Natural killer cell (primary cell): Measurements from ENCODE around the gene GOLGA8K. TPM values are rescaled to one million over a fixed set of nuclear protein-coding genes. Genes with fewer than 3 reads are reported as not detected.
"Not testable (repeated sequence)": the region's sequence is repeated elsewhere in the genome, so short reads cannot be mapped to it uniquely, and the experiment has no call there.

Experiments used
- ATAC-seq, 3 donors: fragments of 150-1000 bp in 2 of 3; fragments of 200-7000 bp in 1 of 3; cut with Tn5 transposase; 1 replicate in 1 of 3; 2 replicates in 2 of 3; pipeline ENCODE4 v1.10.0; 2021; ENCODE audit warnings: mild to moderate bottlenecking in 2 of 3, moderate library complexity in 2 of 3
- DNase-seq, 2 donors: peaks; one replicate each; pipeline versions ENCODE4 v3.0.0 to v3.0.0-alpha.2; 2013 to 2021; ENCODE audit warnings: mixed read lengths in 1 of 2
- H3K27ac ChIP-seq: one replicate; pipeline ENCODE4 v1.5.1; 2013; ENCODE audit warnings: mild to moderate bottlenecking, low read length
- H3K27me3 ChIP-seq: one replicate; pipeline ENCODE4 v1.6.1; 2013; ENCODE audit warnings: low read length; ENCODE audit not compliant: control insufficient read depth, insufficient read depth
- H3K36me3 ChIP-seq: one replicate; pipeline ENCODE4 v1.6.1; 2013; ENCODE audit warnings: low read length; ENCODE audit not compliant: control insufficient read depth, insufficient read depth
- H3K4me1 ChIP-seq: one replicate; pipeline ENCODE4 v1.6.1; 2013; ENCODE audit warnings: low read length; ENCODE audit not compliant: control insufficient read depth, insufficient read depth
- H3K4me3 ChIP-seq: one replicate; pipeline ENCODE4 v1.5.1; 2013; ENCODE audit warnings: low read length
- H3K9me3 ChIP-seq: one replicate; pipeline ENCODE4 v1.6.1; 2013; ENCODE audit warnings: low read length; ENCODE audit not compliant: control insufficient read depth, insufficient read depth
- H3K27ac Mint-ChIP-seq, 2 donors: one replicate each; pipeline ENCODE4 v1.8.0; 2022; ENCODE audit warnings: mild to moderate bottlenecking in 2 of 2, mixed read lengths in 2 of 2, moderate library complexity in 1 of 2
- H3K27me3 Mint-ChIP-seq, 2 donors: one replicate each; pipeline ENCODE4 v1.8.0; 2022; ENCODE audit warnings: low read depth in 2 of 2, mixed read lengths in 2 of 2
- H3K36me3 Mint-ChIP-seq: one replicate; pipeline ENCODE4 v1.8.0; 2022; ENCODE audit warnings: mixed read lengths
- H3K4me1 Mint-ChIP-seq, 2 donors: one replicate each; pipeline ENCODE4 v1.8.0; 2022; ENCODE audit warnings: mixed read lengths in 2 of 2
- H3K4me3 Mint-ChIP-seq: one replicate; pipeline ENCODE4 v1.8.0; 2022; ENCODE audit warnings: mild to moderate bottlenecking, moderate library complexity, mixed read lengths
- H3K9me3 Mint-ChIP-seq, 2 donors: one replicate each; pipeline ENCODE4 v1.8.0; 2022; ENCODE audit warnings: mixed read lengths in 2 of 2
- WGBS: methylation state at CpG from one replicate; pipeline ENCODE4 v1.1.7; 2013; ENCODE audit warnings: missing lambda C conversion rate; ENCODE audit not compliant: insufficient coverage; 5-methylcytosine and 5-hydroxymethylcytosine counted together
- intact Hi-C: fragments of 100-400 bp; cut with micrococcal nuclease; formaldehyde crosslinking; loops from one replicate; pipeline ENCODE4 v1.14.2; 2022
- total RNA-seq, 4 donors: library from RNA; stranded (reverse); fragments of 120-200 nt in 1 of 4; gene quantifications; one replicate each; pipeline versions ENCODE4 v1.2.3 to v1.2.4, GENCODE V29; 2013 to 2022

Gene GOLGA8K, protein sequence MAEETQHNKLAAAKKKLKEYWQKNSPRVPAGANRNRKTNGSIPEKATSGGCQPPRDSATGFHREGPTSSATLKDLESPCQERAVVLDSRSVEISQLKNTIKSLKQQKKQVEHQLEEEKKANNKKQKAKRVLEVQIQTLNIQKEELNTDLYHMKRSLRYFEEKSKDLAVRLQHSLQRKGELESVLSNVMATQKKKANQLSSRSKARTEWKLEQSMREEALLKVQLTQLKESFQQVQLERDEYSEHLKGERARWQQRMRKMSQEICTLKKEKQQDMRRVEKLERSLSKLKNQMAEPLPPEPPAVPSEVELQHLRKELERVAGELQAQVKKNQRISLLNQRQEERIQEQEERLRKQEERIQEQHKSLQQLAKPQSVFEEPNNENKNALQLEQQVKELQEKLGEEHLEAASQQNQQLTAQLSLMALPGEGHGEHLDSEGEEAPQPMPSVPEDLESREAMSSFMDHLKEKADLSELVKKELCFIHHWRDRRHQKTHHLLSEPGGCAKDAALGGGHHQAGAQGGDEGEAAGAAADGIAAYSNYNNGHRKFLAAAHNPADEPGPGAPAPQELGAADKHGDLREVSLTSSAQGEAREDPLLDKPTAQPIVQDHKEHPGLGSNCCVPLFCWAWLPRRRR
- total RNA-seq = 1 to 10 TPM; 4.5 to 9.2 (median 6.2) TPM
- total RNA-seq (2013) = 1.3 TPM

DNA sequence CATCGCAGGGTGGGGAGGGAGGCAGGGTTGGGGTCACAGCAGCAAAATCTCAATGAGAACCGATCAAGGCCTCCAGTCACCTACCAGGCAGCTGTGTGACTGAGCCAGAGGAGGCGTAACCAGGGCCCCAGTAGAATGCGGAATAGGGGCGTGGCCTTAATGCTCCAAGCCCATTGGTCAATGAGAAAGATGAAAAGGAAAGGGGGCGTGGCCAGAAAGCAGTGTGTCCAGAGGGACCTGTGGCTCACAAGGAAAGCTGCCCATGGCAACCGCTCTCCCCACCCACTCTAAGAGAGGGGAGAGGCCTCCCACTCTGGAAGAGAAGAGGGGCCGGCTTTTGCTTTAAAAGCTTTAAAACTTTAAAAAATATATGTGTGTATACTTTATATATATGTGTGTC is at the start of gene GOLGA8K:
TSS of gene GOLGA8K (minus strand) at position 101 of the 400 bp plus-strand sequence. CDS start at position 3, 98 bp downstream.
- intact Hi-C loops, H3K9me3 Mint-ChIP-seq, H3K4me3 ChIP-seq, H3K36me3 Mint-ChIP-seq, H3K27me3 ChIP-seq, H3K4me3 Mint-ChIP-seq, H3K4me1 ChIP-seq, DNase-seq, H3K9me3 ChIP-seq, H3K4me1 Mint-ChIP-seq, H3K27me3 Mint-ChIP-seq, H3K27ac Mint-ChIP-seq, H3K36me3 ChIP-seq, ATAC-seq, H3K27ac ChIP-seq: not testable (repeated sequence)
- no CpG with 5 or more reads among the region's 8 CpGs for WGBS

DNA sequence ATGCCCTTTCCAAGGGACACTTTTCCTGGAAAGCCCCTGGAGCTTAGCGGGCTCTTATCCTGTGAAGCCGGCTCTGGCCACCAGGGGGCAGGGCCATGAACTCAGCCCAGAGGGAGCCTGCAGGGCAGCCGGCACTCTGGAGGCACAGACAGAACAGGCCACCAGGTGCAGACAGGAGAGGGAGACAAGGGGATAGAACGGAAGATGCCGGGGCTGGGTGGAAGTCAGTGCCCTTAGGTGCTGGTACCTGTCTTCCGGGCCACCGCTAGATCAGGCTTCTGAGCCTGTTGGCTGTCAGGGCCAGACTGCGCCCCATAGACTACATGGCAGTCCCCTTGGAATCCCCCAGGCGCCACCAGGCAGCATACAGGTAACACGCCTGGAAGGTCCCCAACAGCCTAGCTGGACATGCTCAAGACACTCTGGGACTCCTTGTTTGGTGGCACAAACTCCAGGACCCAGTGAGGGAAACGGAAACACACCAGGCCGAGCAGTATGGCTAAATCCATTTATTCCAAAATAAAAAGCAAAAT is 37.4 kb upstream of the GOLGA8K start:
- H3K36me3 Mint-ChIP-seq, H3K9me3 ChIP-seq, H3K27ac ChIP-seq, DNase-seq, H3K27ac Mint-ChIP-seq, H3K9me3 Mint-ChIP-seq, H3K4me1 Mint-ChIP-seq, intact Hi-C loops, H3K4me3 Mint-ChIP-seq, H3K4me3 ChIP-seq, H3K4me1 ChIP-seq, H3K27me3 Mint-ChIP-seq, H3K27me3 ChIP-seq, H3K36me3 ChIP-seq: not testable (repeated sequence)
- ATAC-seq = peak; percentile 71 to 79 (median 77)
- no CpG with 5 or more reads among the region's 12 CpGs for WGBS

DNA sequence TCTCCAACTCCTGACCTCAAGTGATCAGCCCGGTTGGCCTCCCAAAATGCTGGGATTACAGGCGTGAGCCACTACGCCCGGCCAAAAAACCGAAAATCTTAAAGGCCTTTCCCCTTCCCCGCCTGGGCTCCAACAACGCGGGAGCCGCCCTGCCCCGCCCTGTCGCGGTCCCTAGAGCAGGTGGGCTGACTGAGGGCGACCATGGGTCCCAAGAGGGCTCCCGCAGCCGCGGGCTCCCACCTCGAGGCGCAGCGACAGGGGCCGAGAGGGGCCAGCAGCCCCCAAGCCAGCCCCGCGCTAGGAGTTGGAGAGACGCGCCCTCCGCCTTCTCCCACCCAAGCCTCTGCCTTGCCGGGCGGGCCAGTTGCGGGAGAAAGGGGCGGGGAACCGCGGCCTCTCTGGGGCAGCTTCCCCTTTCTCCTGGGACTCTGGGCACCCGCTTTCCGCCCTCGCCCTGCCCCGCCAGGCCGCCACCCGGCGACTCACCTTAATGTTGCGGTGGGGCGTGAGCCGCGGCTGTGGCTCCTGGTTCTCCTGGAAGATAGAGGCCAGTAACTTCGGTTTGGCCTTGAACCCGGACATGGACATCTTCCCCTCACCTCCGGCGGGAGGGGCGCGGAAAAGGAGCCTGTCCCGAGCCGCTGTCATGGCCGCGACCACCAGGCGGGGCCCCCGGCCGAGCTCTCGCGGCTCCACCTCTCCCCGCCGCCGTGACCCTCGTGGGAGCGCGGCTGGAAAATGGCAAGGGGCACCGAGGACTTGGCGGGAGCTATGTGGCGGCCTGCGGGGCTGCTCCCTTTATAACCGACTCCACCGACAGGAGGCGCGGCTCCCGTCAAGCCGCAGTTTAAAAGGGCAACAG is 31.2 kb upstream of the GOLGA8K start:
- H3K36me3 ChIP-seq, H3K36me3 Mint-ChIP-seq, H3K4me1 ChIP-seq, H3K27ac ChIP-seq, H3K4me3 ChIP-seq, H3K4me3 Mint-ChIP-seq, H3K27me3 ChIP-seq, H3K27me3 Mint-ChIP-seq, intact Hi-C loops, H3K27ac Mint-ChIP-seq, DNase-seq, H3K9me3 ChIP-seq, H3K9me3 Mint-ChIP-seq, H3K4me1 Mint-ChIP-seq: not testable (repeated sequence)
- ATAC-seq = peak; percentile 72 to 81 (median 76)
- no CpG with 5 or more reads among the region's 73 CpGs for WGBS

DNA sequence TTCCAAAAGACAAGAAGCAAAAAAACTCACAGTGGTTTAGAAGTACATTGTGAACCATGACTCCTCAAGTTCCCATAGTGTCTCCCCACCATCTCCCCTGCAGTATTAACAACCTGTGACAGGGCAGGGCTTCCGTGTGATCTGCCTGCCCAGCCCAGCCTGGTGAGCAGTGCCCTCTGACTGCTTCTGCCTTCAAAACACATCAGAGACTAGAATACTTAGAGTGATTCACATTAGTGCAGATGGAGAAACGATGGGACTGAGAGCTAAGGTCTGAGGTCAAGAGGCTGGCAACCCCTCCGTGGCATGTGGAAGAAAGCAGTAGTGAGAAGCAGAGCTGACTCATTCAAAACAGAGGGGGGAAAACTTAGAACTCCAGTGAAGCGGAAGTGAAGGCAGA is 24.5 kb upstream of the GOLGA8K start:
- not testable (repeated sequence) for H3K4me1 Mint-ChIP-seq

DNA sequence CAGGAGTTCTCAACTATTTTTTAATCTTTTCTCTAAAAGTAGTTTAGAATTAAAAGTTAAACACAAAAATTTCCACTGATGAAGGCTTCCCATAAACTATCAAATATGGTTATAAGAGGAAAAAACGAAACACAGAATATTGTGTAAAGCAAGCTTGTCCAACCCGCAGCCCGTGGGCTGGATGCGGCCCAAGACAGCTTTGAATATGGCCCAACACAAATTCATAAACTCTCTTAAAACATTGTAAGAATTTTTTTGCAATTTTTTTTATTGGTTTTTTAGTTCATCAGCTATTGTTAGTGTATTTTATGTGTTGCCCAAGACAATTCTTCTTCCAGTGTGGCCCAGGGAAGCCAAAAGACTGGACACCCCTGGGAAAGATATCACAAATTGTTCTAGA is 23.4 kb upstream of the GOLGA8K start:
- H3K27ac ChIP-seq, ATAC-seq, H3K4me3 ChIP-seq, H3K9me3 Mint-ChIP-seq, H3K27me3 Mint-ChIP-seq, H3K4me1 Mint-ChIP-seq, H3K4me3 Mint-ChIP-seq, DNase-seq, H3K27ac Mint-ChIP-seq, H3K36me3 Mint-ChIP-seq, H3K4me1 ChIP-seq, H3K36me3 ChIP-seq, intact Hi-C loops, H3K27me3 ChIP-seq, H3K9me3 ChIP-seq: not testable (repeated sequence)
- no CpG with 5 or more reads among the region's 4 CpGs for WGBS

More for the DNA sequence above, 24.5 kb upstream of the GOLGA8K start:
- 0% methylated on average over 1 of the region's 4 CpGs for WGBS
- H3K4me3 Mint-ChIP-seq, H3K9me3 Mint-ChIP-seq, DNase-seq, H3K27me3 Mint-ChIP-seq, H3K36me3 Mint-ChIP-seq, H3K4me1 ChIP-seq, H3K9me3 ChIP-seq, ATAC-seq, intact Hi-C loops, H3K27ac Mint-ChIP-seq, H3K27me3 ChIP-seq, H3K36me3 ChIP-seq, H3K27ac ChIP-seq, H3K4me3 ChIP-seq: not testable (repeated sequence)

DNA sequence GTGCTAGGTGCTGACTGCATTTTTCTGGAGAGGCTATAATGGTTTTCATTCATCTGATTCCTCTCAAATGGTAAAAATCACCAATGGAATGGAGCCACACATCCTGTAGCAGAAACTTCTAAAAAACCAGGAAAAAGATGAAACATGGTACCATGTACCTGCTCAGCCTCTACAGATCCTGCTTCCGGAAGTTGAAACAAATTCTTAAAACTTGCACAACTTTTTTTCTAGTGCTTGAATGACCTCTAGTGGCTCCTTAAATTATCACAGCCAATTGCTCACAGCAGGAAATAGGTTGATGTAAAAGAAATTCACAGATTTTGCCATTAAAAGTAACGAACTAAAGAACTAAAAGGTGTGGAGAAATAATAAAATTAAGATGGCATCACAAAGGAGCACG is 4.8 kb upstream of the GOLGA8K start:
- H3K27me3 Mint-ChIP-seq, DNase-seq, H3K36me3 Mint-ChIP-seq, H3K4me1 Mint-ChIP-seq, H3K4me1 ChIP-seq, H3K27me3 ChIP-seq, H3K9me3 Mint-ChIP-seq, H3K9me3 ChIP-seq, H3K27ac ChIP-seq, H3K36me3 ChIP-seq, H3K4me3 ChIP-seq, H3K27ac Mint-ChIP-seq, intact Hi-C loops, H3K4me3 Mint-ChIP-seq: not testable (repeated sequence)
- no CpG with 5 or more reads among the region's 3 CpGs for WGBS
- peak in 1 of 3 donors; percentile 47 for ATAC-seq

DNA sequence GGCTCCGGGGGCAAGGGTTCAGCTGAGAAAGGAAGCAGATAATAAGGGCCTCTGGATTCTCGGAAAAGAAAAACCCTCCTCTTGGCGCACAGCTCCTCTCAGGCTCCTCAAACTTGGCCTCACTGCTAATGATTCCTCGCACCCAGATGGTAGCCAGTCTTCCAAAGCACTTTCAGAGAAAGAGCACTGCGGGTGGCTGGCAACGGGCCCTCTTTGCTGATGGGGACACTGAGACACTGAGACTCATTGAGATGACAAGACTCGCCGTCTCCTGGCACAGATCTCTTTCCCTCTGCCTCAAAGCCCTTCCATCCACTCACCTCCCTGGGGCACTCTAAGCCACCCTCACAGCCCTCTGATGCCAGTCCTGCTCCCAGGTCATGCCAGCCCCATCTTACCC is 6.6 kb downstream of the GOLGA8K start:
- H3K27ac ChIP-seq, DNase-seq, H3K27me3 Mint-ChIP-seq, H3K9me3 ChIP-seq, H3K4me1 Mint-ChIP-seq, H3K4me3 ChIP-seq, H3K27ac Mint-ChIP-seq, H3K36me3 ChIP-seq, H3K36me3 Mint-ChIP-seq, H3K4me3 Mint-ChIP-seq, H3K9me3 Mint-ChIP-seq, H3K27me3 ChIP-seq, ATAC-seq, H3K4me1 ChIP-seq, intact Hi-C loops: not testable (repeated sequence)
- no CpG with 5 or more reads among the region's 8 CpGs for WGBS
